GM21360 (cell line): Measurements from ENCODE around the gene UBE2O.

Experiments
- ATAC-seq: cut with Tn5 transposase; IDR thresholded peaks from one replicate; pipeline ENCODE4 v1.9.1; 2021; ENCODE audit warnings: mild to moderate bottlenecking, moderate library complexity; ENCODE audit not compliant: unreplicated experiment

UBE2O gene

GRCh38 chr17:76442341-76443338 is 10.3 kb downstream of the UBE2O start:
- ATAC-seq: no peak

- no peak for ATAC-seq
These were observed 11.1 kb downstream of the UBE2O start for GRCh38 chr17:76441686-76442340.

GRCh38 chr17:76440751-76441362 is 12.1 kb downstream of the UBE2O start:
- no peak for ATAC-seq

- ATAC-seq: no peak
These were observed 13.5 kb downstream of the UBE2O start for GRCh38 chr17:76439314-76439928.

GRCh38 chr17:76438906-76439305 is 14.0 kb downstream of the UBE2O start:
- no peak for ATAC-seq

GRCh38 chr17:76437467-76438402 is 15.2 kb downstream of the UBE2O start:
- ATAC-seq: no peak

- no peak for ATAC-seq
These were observed 17.2 kb downstream of the UBE2O start for GRCh38 chr17:76435751-76436150.

GRCh38 chr17:76434870-76435269 is 18.1 kb downstream of the UBE2O start:
- no peak for ATAC-seq

- no peak for ATAC-seq
These were observed 19.3 kb downstream of the UBE2O start for GRCh38 chr17:76433693-76434092.

- ATAC-seq: no peak
These were observed 20.1 kb downstream of the UBE2O start for GRCh38 chr17:76432712-76433336.

GRCh38 chr17:76432004-76432403 is 20.9 kb downstream of the UBE2O start:
- no peak for ATAC-seq

- no peak for ATAC-seq
These were observed 21.4 kb downstream of the UBE2O start for GRCh38 chr17:76431509-76431908.

GRCh38 chr17:76428511-76428910 is 24.4 kb downstream of the UBE2O start:
- ATAC-seq: no peak

- ATAC-seq: no peak
These were observed 25.3 kb downstream of the UBE2O start for GRCh38 chr17:76427501-76428231.

GRCh38 chr17:76426853-76427252 is 26.1 kb downstream of the UBE2O start:
- ATAC-seq: no peak

GRCh38 chr17:76422860-76423259 is 30.1 kb downstream of the UBE2O start:
- no peak for ATAC-seq

GRCh38 chr17:76422406-76422805 is 30.5 kb downstream of the UBE2O start:
- ATAC-seq: no peak

- no peak for ATAC-seq
These were observed 31.9 kb downstream of the UBE2O start for GRCh38 chr17:76421044-76421407.
